H1 (cell line): ENCODE results near the gene MRPS12. TPM values are rescaled to one million over a fixed set of nuclear protein-coding genes. Genes with fewer than 3 reads are reported as not detected.

Experiments
- CREB1 ChIP-seq: IDR thresholded peaks from 2 replicates; pipeline ENCODE4 v1.6.1; 2012; ENCODE audit warnings: inconsistent platforms
- CTBP2 ChIP-seq: IDR thresholded peaks from 2 replicates; pipeline ENCODE4 v1.7.0; 2011; ENCODE audit warnings: borderline replicate concordance, mild to moderate bottlenecking, moderate library complexity, mixed read lengths, low read length; ENCODE audit not compliant: insufficient read depth, insufficient read length
- RAD21 ChIP-seq, 2 experiments: IDR thresholded peaks in 1 of 2; conservative IDR thresholded peaks in 1 of 2; 2 replicates each; pipeline ENCODE4 v1.6.1; 2011; ENCODE audit warnings: low read depth in 2 of 2, low read length in 2 of 2, improper control_type of control experiment in 1 of 2, inconsistent platforms in 1 of 2, mild to moderate bottlenecking in 1 of 2, moderate library complexity in 1 of 2
- SUZ12 ChIP-seq: fragments of 200-600 bp; sonication (generic); IDR thresholded peaks from 2 replicates; pipeline ENCODE4 v1.6.1; 2012; ENCODE audit warnings: mild to moderate bottlenecking, inconsistent platforms, low read length, moderate library complexity, mixed read lengths
- TAF1 ChIP-seq: IDR thresholded peaks from 2 replicates; pipeline ENCODE4 v1.6.1; 2011; ENCODE audit warnings: mild to moderate bottlenecking, low read depth, low read length
- polyA plus RNA-seq, 7 experiments: library from polyadenylated mRNA; depleted of rRNA in 3 of 7; stranded (reverse) in 5 of 7; unstranded in 2 of 7; fragments of >200 nt in 5 of 7; fragments of 200-250 nt in 2 of 7; gene quantifications; 1 replicate in 5 of 7; 2 replicates in 1 of 7; 4 replicates in 1 of 7; pipeline versions ENCODE4 v1.2.1 to v1.2.3, GENCODE V29; 2011 to 2013; ENCODE audit warnings: missing spikeins in 2 of 7, mixed read lengths in 2 of 7
- total RNA-seq: library from RNA; stranded (reverse); fragmentation: NEBNext Ultra II Directional; extraction: Animal tissue kit (Norgen Biotek cat#: 25700); gene quantifications from 2 replicates; pipeline ENCODE4 v1.2.1, GENCODE V29; 2021

Gene MRPS12
- total and polyA plus RNA-seq, 2 of the 8 experiments (the other 6 are each of a cell fraction or from before 2014, with no cell fraction given), result 79.0 to 175 TPM

DNA sequence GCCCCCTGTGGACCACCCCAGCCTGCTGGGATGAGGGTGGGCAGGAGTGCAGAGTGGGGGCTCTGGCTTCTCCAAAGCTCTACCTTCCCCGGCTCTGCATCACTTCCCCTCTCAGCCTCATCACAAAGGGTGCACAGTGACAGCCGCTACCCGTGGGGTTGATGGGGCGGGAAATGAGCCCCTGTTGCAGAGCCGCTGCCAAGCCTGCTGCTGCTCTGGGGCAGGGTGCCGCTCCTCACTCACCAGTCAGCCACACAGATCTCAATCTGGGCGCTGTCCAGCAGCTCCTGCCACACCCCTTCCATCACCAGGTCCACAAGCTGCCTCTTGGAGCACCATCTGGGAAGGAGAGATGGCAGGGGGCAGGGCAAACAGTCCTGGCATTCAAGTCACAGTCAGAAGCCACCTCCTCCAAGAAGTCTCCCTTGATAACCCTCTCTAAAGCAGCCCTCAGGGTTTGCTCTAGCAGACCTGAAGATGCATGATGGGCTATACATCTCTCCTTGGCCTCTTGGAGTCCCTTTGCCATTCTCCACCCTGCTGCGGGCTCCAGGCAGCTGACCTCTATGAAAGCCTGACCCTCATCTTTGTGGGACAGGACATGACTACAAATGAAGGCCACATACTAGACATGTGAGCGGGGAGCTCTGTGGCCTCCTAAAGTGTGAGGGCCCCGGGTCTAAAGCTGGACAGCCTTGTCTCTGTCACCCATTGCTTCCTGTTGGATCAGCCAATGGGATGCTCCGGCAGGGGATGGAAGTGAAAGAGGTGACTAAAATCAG is 15.7 kb downstream of the MRPS12 start (continued):
- TF ChIP-seq SUZ12, result no peak
- TF ChIP-seq TAF1, result no peak
- no peak for TF ChIP-seq CREB1
- no peak for TF ChIP-seq RAD21 (IDR thresholded peaks at IDR 0.05 in 1 of 2, conservative IDR thresholded peaks at IDR 0.05 in 1 of 2; ENCODE audit: low read depth in 2 of 2, low read length in 2 of 2)
- TF ChIP-seq CTBP2, result no peak
- TF ChIP-seq, all 59 proteins: peak for 0
